ENCODE data around the gene ZSWIM8.

ZSWIM8 gene

DNA sequence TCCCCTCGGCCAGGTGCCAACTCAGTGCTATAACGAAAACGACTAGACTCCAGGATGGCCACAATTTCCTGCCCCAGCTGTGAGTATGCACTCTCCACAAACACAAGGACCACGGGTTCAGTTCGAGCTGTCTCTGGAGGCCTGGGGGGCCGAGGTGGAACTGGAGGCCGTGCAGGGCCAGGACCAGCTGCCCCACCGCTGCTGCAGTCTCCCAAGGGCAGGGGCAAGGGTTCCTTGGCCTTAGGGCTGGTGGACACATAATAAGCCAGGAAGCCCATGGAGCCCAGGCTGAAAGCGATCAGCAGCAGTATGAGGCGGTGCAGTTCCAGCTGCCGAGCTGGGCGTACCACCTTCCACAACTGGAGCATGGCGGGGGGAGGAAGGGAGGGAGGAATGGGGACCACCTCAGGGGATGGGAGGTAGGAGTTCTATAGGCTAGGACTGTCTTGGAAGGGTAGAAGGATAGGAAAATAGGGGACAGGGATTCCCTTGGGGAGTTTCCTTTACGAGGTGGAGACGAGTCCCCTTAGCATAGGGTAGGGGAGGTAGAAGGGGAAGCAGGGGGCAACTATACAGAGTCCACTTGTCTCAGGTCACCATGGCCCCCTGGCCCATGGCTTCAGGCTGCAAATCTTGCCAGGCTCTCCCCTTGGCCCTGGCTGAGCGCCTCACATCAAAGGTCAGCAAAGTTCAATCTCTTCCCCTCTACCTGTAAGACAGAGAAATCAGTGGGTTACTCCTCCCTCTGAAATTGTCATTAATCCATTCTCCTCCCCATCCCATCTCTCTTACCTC lies 22.8 kb downstream of the ZSWIM8 start:
- DNase-seq: no peak
- Mint-ChIP-seq H3K27me3 (ENCODE audit: low read depth, poor library complexity) (no peaks in the 10 kb centered on the region), H3K36me3 (ENCODE audit: low read depth) (peaks cover 49% of the 10 kb centered on the region), H3K4me1 (peaks cover 27% of the 10 kb centered on the region), H3K27ac (no peak overlapping the region), H3K4me3 (no peak overlapping the region), H3K9me3 (no peaks in the 10 kb centered on the region)
- TF ChIP-seq, protein P1, sequence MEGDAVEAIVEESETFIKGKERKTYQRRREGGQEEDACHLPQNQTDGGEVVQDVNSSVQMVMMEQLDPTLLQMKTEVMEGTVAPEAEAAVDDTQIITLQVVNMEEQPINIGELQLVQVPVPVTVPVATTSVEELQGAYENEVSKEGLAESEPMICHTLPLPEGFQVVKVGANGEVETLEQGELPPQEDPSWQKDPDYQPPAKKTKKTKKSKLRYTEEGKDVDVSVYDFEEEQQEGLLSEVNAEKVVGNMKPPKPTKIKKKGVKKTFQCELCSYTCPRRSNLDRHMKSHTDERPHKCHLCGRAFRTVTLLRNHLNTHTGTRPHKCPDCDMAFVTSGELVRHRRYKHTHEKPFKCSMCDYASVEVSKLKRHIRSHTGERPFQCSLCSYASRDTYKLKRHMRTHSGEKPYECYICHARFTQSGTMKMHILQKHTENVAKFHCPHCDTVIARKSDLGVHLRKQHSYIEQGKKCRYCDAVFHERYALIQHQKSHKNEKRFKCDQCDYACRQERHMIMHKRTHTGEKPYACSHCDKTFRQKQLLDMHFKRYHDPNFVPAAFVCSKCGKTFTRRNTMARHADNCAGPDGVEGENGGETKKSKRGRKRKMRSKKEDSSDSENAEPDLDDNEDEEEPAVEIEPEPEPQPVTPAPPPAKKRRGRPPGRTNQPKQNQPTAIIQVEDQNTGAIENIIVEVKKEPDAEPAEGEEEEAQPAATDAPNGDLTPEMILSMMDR (IDR thresholded peaks at IDR 0.05): no peak

DNA sequence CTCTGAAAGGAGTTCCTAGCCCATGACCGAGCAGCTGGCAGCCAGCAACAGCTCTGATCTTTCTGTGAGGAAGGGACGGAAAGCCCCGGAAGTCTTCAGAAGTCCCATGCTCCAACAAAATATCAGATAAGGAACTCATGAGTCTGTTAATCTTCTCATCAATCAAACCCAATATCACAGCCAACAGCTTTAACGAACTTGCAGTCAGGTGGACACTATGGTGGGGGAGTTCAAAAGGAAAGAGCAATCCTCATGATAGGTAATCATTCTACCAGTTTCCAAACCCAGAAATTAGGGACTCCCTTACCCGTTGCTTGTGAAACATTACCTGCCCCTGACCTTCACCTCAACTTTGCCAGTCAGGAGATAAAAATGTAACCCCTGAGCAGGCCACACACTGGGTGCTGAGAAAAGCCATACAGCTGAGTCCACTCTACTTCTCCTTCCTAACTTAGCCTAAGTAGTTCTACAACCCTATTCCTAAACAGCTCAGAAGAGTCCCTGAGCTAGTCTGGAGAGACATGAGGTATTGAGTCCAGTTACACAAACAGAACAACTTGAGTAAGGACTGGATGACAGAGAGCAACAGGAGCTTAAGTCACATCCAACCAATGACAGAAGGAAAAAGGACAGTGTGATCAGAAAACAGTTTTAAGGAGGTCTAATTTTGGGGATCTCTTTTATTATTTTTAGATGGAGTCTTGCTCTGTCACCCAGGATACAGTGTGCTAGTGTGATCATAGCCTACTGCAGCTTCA lies 23.8 kb downstream of the ZSWIM8 start:
- TF ChIP-seq, protein P1 (IDR thresholded peaks at IDR 0.05): no peak
- DNase-seq: no peak
- no peaks in the 10 kb centered on the region for H3K9me3 Mint-ChIP-seq
- H3K27ac Mint-ChIP-seq: no peak overlapping the region
- peaks cover 27% of the 10 kb centered on the region for H3K4me1 Mint-ChIP-seq
- peak overlapping the region; percentile 86 for H3K4me3 Mint-ChIP-seq
- H3K36me3 Mint-ChIP-seq (ENCODE audit: low read depth): peaks cover 39% of the 10 kb centered on the region
- no peaks in the 10 kb centered on the region for H3K27me3 Mint-ChIP-seq (ENCODE audit: low read depth, poor library complexity)

DNA sequence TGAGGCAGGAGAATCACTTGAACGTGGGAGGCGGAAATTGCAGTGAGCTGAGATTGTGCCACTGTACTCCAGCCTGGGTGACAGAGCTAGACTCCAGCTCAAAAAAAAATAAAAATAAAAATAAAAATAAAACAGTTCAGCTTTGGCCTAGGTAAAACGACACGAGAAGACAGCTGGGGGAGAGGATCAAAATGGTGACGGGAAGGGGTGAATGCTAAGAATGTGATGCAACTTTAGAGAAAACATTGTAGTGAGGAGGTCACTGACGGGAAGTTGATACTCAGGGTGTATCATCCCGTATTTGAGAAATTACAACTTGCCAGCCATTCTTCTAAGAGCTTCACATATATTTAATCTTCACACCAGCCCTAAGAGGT lies 24.9 kb downstream of the ZSWIM8 start:
- TF ChIP-seq, protein P1 (IDR thresholded peaks at IDR 0.05): no peak
- no peak overlapping the region for H3K27ac Mint-ChIP-seq
- peaks cover 37% of the 10 kb centered on the region for H3K36me3 Mint-ChIP-seq (ENCODE audit: low read depth)
- H3K4me1 Mint-ChIP-seq: peaks cover 27% of the 10 kb centered on the region
- H3K9me3 Mint-ChIP-seq: no peaks in the 10 kb centered on the region
- peak overlapping the region; percentile 86 for H3K4me3 Mint-ChIP-seq
- DNase-seq: no peak
- H3K27me3 Mint-ChIP-seq (ENCODE audit: low read depth, poor library complexity): no peaks in the 10 kb centered on the region

DNA sequence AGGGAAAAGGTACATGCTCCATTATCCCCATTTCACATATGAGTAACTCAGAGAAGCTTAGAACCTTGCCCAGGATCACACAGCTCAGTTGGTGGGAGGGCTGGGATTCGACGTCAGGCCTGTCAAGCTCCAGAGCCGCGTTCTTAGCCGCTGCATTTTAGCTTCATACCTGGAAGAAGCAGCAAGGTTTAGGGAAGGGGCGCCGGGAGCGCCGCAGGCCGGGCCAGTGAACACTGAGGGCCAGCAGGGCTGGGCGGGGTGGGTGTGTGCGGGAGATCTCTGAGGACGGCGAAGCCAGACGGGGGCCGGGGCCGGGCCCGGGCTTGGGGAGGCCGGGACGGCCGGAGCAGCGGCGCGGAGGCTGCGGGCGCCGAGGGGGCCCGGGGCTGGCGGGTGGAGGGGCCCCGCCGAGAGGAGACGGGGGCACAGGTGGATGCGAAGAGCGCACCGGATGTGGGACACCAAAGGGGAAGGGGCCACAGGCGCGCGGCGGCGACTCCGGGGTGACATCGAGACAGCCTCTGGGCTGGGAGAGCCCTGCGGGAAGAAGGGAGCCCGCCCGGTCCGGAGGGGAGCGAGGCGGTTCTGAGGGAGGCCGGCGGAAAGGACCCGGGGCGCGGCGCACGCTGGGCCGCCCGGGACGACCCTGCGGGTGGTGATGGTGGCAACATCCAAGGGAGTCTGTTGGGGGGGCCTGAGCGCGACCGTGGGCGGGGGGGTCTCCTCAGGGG lies 25.5 kb downstream of the ZSWIM8 start:
- peaks cover 27% of the 10 kb centered on the region for H3K4me1 Mint-ChIP-seq
- H3K27ac Mint-ChIP-seq: no peak overlapping the region
- no peaks in the 10 kb centered on the region for H3K9me3 Mint-ChIP-seq
- H3K27me3 Mint-ChIP-seq (ENCODE audit: low read depth, poor library complexity): no peaks in the 10 kb centered on the region
- peak overlapping the region; percentile 86 for H3K4me3 Mint-ChIP-seq
- TF ChIP-seq, protein P1 (IDR thresholded peaks at IDR 0.05): no peak
- DNase-seq: peak; percentile 51
- peaks cover 34% of the 10 kb centered on the region for H3K36me3 Mint-ChIP-seq (ENCODE audit: low read depth)

DNA sequence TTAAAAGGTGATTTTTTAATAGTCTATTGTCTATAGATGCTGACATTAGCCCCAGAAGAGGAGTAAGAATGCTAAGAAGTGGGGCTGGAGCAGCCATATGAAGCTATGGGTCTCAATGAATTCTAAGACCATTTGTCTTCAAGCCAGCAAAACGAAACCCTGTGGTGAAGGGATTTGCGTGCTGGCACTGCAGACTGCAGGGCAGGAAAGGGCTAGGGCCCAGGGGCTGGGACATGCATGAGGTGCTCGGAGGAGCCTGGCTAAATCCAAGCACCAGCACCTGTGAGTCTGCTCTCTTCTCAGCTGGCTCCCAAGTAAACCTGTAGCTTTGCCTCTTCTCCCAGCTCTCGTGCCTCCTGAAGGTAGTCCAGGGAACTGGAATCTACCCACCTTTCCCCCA lies 27.3 kb downstream of the ZSWIM8 start:
- Mint-ChIP-seq H3K9me3 (no peaks in the 10 kb centered on the region), H3K4me3 (peak overlapping the region; percentile 82), H3K27me3 (ENCODE audit: low read depth, poor library complexity) (no peaks in the 10 kb centered on the region), H3K36me3 (ENCODE audit: low read depth) (peaks cover 21% of the 10 kb centered on the region), H3K27ac (peak overlapping the region; percentile 31), H3K4me1 (peaks cover 27% of the 10 kb centered on the region)
- DNase-seq: no peak
- TF ChIP-seq, protein P1 (IDR thresholded peaks at IDR 0.05): no peak

All from nephron progenitor cell (in vitro differentiated cells).